ENCODE results near the gene ATP5MC2. TPM values are rescaled to one million over a fixed set of nuclear protein-coding genes. Genes with fewer than 3 reads are reported as not detected.
A peak's percentile ranks its signal among the peaks of the same experiment; 100 is the strongest.

Gene ATP5MC2
- total RNA-seq, 1 experiment from 2014 or later, result 273 TPM

DNA sequence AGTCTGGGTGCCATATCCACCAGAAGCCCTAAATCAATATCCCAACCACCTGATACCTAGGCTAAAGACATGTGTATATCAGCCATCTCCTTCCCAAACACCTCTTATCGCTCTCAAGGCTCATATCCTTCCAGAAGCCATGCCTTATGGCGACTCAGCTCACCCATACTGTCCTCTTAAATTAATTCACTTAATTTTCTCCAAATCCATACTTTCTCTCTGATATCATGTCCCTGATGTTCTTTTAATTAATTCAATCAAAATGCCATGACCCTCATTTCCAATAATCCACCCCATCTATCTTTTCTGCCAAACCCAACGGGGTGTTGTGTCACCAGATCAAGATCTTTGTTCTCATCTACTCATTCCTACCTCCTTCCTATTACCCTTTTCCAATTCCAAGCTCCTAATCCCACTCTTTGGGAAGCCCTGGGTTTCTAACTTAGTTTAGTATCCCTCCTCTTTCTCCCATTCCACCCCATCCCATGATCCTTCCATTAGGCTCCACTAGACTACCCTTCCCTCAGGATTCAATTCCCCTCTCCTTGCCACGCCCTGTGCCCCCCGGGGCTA lies 50.4 kb downstream of the ATP5MC2 start:
- Histone ChIP-seq H3K4me1 (replicated peaks) (peaks cover 18% of the 10 kb centered on the region; the same call in 1 of the 2 replicates), H3K4me3 (peak overlapping the region; percentile 57), H3K36me3 (no peaks in the 10 kb centered on the region), H3K9me3 (replicated peaks) (no peaks in the 10 kb centered on the region; the same call in 1 of the 2 replicates), H3K27ac (peak overlapping the region; percentile 5), H3K27me3 (replicated peaks) (no peaks in the 10 kb centered on the region)
- DNase-seq (ENCODE audit: low read depth in 1 of 2, low spot score in 2 of 2), result peak in 1 of 2 experiments; percentile 21

DNA sequence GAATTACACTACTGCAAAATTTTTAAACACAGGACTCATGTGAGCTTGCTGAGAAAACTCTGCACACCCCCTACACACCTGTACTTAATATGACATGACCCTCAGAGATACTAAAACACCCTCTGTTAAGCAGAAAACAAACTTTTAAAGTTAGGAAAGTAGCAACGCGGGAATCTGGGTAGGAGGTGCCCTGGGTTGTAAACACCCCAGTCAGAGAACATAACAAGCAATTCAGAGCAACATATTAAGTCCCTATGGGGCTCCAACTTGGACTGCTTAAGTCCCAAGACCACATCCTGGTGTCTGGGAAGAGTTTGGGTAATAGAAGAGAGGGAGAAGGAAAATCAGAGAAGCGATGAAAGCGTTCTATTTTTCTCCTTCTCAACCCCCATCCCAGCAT lies 50.9 kb downstream of the ATP5MC2 start:
- no peaks in the 10 kb centered on the region for H3K36me3 ChIP-seq
- no peak for DNase-seq (ENCODE audit: low read depth in 1 of 2, low spot score in 2 of 2)
- H3K4me3 ChIP-seq, result peak overlapping the region; percentile 57
- no peaks in the 10 kb centered on the region for H3K27me3 ChIP-seq (replicated peaks)
- H3K9me3 ChIP-seq (replicated peaks), result no peaks in the 10 kb centered on the region; the same call in 1 of the 2 replicates
- H3K27ac ChIP-seq, result no peak overlapping the region
- H3K4me1 ChIP-seq (replicated peaks), result peaks cover 18% of the 10 kb centered on the region; the same call in 1 of the 2 replicates

DNA sequence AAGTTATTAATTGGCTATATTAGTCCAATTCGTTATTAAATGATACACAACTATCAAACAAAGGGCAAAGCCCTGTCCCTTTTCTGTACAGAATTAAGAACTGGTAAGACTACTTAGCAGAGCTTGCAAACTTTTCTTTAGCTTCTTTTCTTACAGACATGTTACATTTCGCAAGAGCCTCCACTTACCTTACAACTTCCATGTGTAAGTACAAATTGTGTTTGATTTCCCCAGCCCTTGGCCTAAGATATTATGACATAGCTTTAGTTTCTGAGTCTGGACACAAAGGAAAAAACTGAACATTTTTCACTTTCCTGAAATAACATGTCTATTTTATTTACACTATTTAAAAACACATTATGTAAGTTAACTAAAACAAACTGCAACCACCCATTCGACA lies 51.4 kb downstream of the ATP5MC2 start:
- H3K4me1 ChIP-seq (replicated peaks), result peaks cover 18% of the 10 kb centered on the region; the same call in 1 of the 2 replicates
- H3K9me3 ChIP-seq (replicated peaks), result no peaks in the 10 kb centered on the region; the same call in 1 of the 2 replicates
- H3K27me3 ChIP-seq (replicated peaks), result no peaks in the 10 kb centered on the region
- DNase-seq (ENCODE audit: low read depth in 1 of 2, low spot score in 2 of 2), result no peak
- no peak overlapping the region for H3K27ac ChIP-seq
- H3K36me3 ChIP-seq, result no peaks in the 10 kb centered on the region
- no peak overlapping the region; the same call in 1 of the 2 replicates for H3K4me3 ChIP-seq

DNA sequence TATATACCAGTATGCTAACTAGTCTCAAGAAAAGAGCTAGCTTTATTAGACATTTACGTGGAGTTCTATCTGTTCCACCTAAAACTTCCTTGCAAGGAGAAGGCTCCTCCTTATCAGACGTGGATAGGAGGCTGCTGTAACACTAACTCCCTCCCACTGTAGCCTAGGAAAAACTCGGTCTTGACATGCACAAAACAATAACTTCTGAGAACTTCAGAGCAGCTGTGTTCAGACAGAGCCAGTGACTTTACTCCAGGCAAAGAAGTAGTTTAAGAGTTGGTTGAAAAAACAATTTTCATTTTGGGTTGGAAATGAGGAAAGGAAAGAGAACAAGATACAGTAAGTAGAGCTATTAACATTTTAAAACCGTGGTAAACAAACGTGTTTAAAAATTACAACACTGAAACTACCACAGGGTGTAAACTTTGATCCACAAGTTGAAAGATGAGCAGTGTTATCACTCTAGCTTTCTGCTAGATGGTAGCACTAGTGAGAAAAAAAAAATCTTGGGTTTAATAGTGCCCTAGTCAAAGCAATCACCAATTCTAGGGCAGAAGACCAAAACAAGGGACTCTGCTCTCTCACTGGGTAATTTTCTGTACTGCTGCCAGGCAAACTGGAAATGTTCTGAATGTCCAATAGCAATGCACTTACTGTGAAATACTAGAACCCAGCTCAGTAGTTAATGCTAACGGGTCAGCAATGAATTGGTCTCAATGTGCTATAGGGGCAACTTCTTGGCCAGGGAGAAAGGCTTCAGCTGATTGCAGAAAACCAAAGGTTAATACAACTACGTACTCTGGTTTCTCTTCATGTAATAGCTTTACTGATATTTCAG lies 52.1 kb downstream of the ATP5MC2 start:
- no peaks in the 10 kb centered on the region for H3K27me3 ChIP-seq (replicated peaks)
- H3K4me1 ChIP-seq (replicated peaks), result peaks cover 18% of the 10 kb centered on the region
- no peak overlapping the region for H3K4me3 ChIP-seq
- no peaks in the 10 kb centered on the region; the same call in 1 of the 2 replicates for H3K9me3 ChIP-seq (replicated peaks)
- H3K36me3 ChIP-seq, result no peaks in the 10 kb centered on the region
- DNase-seq (ENCODE audit: low read depth in 1 of 2, low spot score in 2 of 2), result no peak
- no peak overlapping the region for H3K27ac ChIP-seq

DNA sequence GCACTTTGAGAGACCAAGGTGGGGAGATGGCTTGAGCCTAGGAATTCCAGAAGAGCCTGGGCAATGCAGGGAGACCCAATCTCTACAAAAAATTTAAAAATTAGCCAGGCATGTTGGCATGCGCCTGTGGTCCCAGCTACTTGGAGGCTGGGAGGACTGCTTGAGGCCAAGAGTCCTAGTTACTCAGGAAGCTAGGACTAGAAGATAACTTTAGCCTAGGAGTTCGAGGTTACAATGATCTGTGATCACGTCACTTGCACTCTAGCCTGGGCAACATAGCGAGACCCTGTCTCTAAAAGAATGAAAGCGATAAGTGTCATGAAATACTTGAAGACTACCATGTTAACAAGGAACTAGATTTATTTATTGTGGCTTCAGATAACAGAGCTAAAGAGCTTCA lies 53.2 kb downstream of the ATP5MC2 start:
- Histone ChIP-seq H3K4me1 (replicated peaks) (peaks cover 25% of the 10 kb centered on the region), H3K4me3 (no peak overlapping the region), H3K36me3 (0 out of 2 replicates have a peak, but pooled peaks cover 2% of the 10 kb centered on the region), H3K27me3 (replicated peaks) (no peaks in the 10 kb centered on the region), H3K27ac (no peak overlapping the region), H3K9me3 (replicated peaks) (no peaks in the 10 kb centered on the region; the same call in 1 of the 2 replicates)
- no peak for DNase-seq (ENCODE audit: low read depth in 1 of 2, low spot score in 2 of 2)

DNA sequence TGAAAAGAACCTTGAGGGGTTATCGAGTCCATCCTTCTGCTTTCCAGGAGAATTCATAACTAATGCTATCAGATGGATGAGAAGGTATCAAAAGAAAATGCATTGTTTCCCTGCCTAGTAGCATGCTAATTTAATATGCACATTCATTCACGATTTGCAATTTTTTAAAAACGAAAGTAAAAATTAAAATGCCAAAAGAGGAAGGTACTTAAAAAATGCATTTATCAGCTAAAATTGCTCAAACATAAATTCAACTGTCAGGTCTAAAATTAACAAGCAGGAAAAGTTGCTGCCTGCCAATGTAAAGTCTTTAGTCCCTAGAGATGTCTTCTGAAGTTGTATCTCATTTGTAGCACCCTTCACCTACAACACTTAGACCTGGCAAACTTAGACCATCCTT lies 57.6 kb downstream of the ATP5MC2 start:
- Histone ChIP-seq H3K27me3 (replicated peaks) (no peaks in the 10 kb centered on the region), H3K4me3 (peak overlapping the region; percentile 5; the same call in 1 of the 2 replicates), H3K4me1 (replicated peaks) (peaks cover 7% of the 10 kb centered on the region), H3K27ac (peak overlapping the region; percentile 39; the same call in 1 of the 2 replicates), H3K9me3 (replicated peaks) (no peaks in the 10 kb centered on the region), H3K36me3 (peaks cover 13% of the 10 kb centered on the region; the same call in 1 of the 2 replicates)
- no peak for DNase-seq (ENCODE audit: low read depth in 1 of 2, low spot score in 2 of 2)

DNA sequence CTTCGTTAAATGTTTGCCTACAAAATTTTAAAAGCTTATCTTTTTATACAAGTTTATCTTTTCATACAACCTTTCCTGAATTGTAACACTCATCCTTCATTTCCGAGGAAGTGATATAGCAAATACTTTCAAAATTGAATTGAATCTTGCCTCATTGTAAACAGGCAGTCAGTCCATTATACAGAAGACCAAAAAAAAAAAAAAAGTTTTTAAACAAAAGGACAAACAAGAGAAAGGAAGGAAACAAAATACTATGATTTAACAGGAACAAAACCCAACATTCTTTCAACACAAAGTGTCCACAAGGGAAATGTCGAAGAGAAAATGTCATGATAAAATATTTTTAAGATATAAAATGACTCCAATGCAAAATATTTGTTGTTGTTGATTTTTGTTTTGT lies 58.2 kb downstream of the ATP5MC2 start:
- Histone ChIP-seq H3K27me3 (replicated peaks) (no peaks in the 10 kb centered on the region), H3K9me3 (replicated peaks) (no peaks in the 10 kb centered on the region), H3K27ac (0 out of 2 replicates have a peak overlapping the region, but pooled peaks have one; percentile 39), H3K36me3 (peaks cover 13% of the 10 kb centered on the region; the same call in 1 of the 2 replicates), H3K4me3 (no peak overlapping the region), H3K4me1 (replicated peaks) (peaks cover 7% of the 10 kb centered on the region)
- DNase-seq (ENCODE audit: low read depth in 1 of 2, low spot score in 2 of 2), result no peak

DNA sequence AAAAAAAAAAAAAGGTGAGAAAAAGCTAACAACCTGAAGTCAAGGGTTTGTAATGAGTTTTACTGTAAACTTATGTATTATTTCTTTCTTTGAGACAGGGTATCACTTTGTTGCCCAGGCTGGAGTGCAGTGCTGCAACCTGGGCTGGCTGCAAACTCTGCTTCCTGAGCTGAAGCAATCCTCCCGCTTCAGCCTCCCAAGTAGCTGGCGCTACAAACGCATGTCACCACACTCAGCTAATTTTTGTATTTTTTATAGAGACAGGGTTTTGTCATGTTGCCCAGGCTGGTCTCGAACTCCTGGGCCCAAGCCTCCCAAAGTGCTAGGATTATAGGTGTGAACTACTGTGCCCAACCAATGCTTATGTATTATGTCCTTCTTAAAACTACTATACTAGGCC lies 58.9 kb downstream of the ATP5MC2 start:
- Histone ChIP-seq H3K36me3 (peaks cover 13% of the 10 kb centered on the region; the same call in 1 of the 2 replicates), H3K27me3 (replicated peaks) (no peaks in the 10 kb centered on the region)

More for the DNA sequence above, 58.9 kb downstream of the ATP5MC2 start:
- Histone ChIP-seq H3K9me3 (replicated peaks) (no peaks in the 10 kb centered on the region), H3K4me3 (no peak overlapping the region), H3K4me1 (replicated peaks) (peaks cover 7% of the 10 kb centered on the region), H3K27ac (no peak overlapping the region)
- DNase-seq (ENCODE audit: low read depth in 1 of 2, low spot score in 2 of 2), result no peak

Other genes with a start within 250 kb of the ATP5MC2 start
- 44.7 and 80.1 TPM in 2 replicates for gene PRR13, start 234.3 kb downstream of the ATP5MC2 start, total RNA-seq (2014; rRNA removed; shearing (Covaris generic))
- 153 and 157 TPM in 2 replicates for gene PCBP2, start 224.0 kb downstream of the ATP5MC2 start, total RNA-seq (2014; rRNA removed; shearing (Covaris generic))
- 6.7 and 8.6 TPM in 2 replicates for gene MAP3K12, start 176.6 kb downstream of the ATP5MC2 start, total RNA-seq (2014; rRNA removed; shearing (Covaris generic))
- gene TARBP2, start 174.8 kb downstream of the ATP5MC2 start, total RNA-seq (2014; rRNA removed; shearing (Covaris generic)), result 38.3 and 39.0 TPM in 2 replicates
- gene NPFF, start 168.6 kb downstream of the ATP5MC2 start, total RNA-seq (2014; rRNA removed; shearing (Covaris generic)), result not detected in 2 replicates
- 8.3 and 33.6 TPM in 2 replicates for gene ATF7, start 49.7 kb downstream of the ATP5MC2 start, total RNA-seq (2014; rRNA removed; shearing (Covaris generic))
- 19.8 and 27.0 TPM in 2 replicates for gene CALCOCO1, start 51.4 kb upstream of the ATP5MC2 start, total RNA-seq (2014; rRNA removed; shearing (Covaris generic))
- gene CISTR, start 75.9 kb upstream of the ATP5MC2 start, total RNA-seq (2014; rRNA removed; shearing (Covaris generic)), result not detected in 2 replicates